DOHH2 (cell line): ENCODE results near the gene CCL22.

Experiments used
- CTCF ChIP-seq: fragments of 200-600 bp; sonication (generic); IDR thresholded peaks from one replicate; pipeline ENCODE4 v1.5.1; 2014; ENCODE audit warnings: antibody characterized with exemption, mild to moderate bottlenecking, low read depth, low read length; ENCODE audit not compliant: poor library complexity, severe bottlenecking
- EZH2phosphoT487 ChIP-seq: fragments of 200-600 bp; sonication (generic); IDR thresholded peaks from 2 replicates; pipeline ENCODE4 v1.6.1; 2017; ENCODE audit warnings: borderline replicate concordance, mild to moderate bottlenecking, antibody characterized with exemption, low read length, moderate library complexity, mixed read lengths

GRCh38 chr16:57347858-57348257, 10.7 kb upstream of the CCL22 start:
- TF ChIP-seq CTCF (no peak), EZH2phosphoT487 (no peak)
